GM23338 (cell line): ENCODE measurements around the gene SNORC. TPM values are rescaled to one million over a fixed set of nuclear protein-coding genes. Genes with fewer than 3 reads are reported as not detected.

Source experiments
- ATAC-seq: fragments of 200-7000 bp; cut with Tn5 transposase; 3 replicates; pipeline ENCODE4 v1.9.1; 2020
- DNase-seq: peaks from one replicate; pipeline ENCODE4 v3.0.0-alpha.2; 2015; ENCODE audit warnings: low spot score
- H2AFZ ChIP-seq: fragments of 200-600 bp; sonication (generic); 2 replicates; pipeline ENCODE4 v1.8.0; 2016; ENCODE audit warnings: antibody characterized with exemption, mild to moderate bottlenecking, moderate library complexity
- H3F3A ChIP-seq: fragments of 200-600 bp; sonication (generic); replicated peaks from 2 replicates; pipeline ENCODE4 v1.8.0; 2017; ENCODE audit warnings: antibody characterized with exemption, mixed run types, low read depth
- H3K27ac ChIP-seq: fragments of 200-600 bp; sonication (generic); 2 replicates; pipeline ENCODE4 v1.6.1; 2016; ENCODE audit warnings: low read depth
- H3K27me3 ChIP-seq: fragments of 200-600 bp; sonication (generic); 2 replicates; pipeline ENCODE4 v1.8.0; 2016; ENCODE audit warnings: mild to moderate bottlenecking, mixed run types, moderate library complexity; ENCODE audit not compliant: insufficient read depth
- H3K36me3 ChIP-seq: fragments of 200-600 bp; sonication (generic); 2 replicates; pipeline ENCODE4 v1.8.0; 2016; ENCODE audit warnings: mild to moderate bottlenecking; ENCODE audit not compliant: insufficient read depth
- H3K4me1 ChIP-seq: fragments of 200-600 bp; sonication (generic); 2 replicates; pipeline ENCODE4 v1.8.0; 2016; ENCODE audit warnings: mild to moderate bottlenecking, moderate library complexity; ENCODE audit not compliant: insufficient read depth
- H3K4me2 ChIP-seq: fragments of 200-600 bp; sonication (generic); 2 replicates; pipeline ENCODE4 v1.7.1; 2017; ENCODE audit warnings: mixed run types
- H3K4me3 ChIP-seq: fragments of 200-600 bp; sonication (generic); 2 replicates; pipeline ENCODE4 v1.6.1; 2016; ENCODE audit warnings: mixed run types
- H3K79me2 ChIP-seq: fragments of 200-600 bp; sonication (generic); replicated peaks from 2 replicates; pipeline ENCODE4 v1.8.0; 2017; ENCODE audit warnings: mild to moderate bottlenecking; ENCODE audit not compliant: insufficient read depth
- H3K9me2 ChIP-seq: fragments of 200-600 bp; sonication (generic); 2 replicates; pipeline ENCODE4 v1.8.0; 2017; ENCODE audit not compliant: insufficient read depth
- H4K20me1 ChIP-seq: fragments of 200-600 bp; sonication (generic); replicated peaks from 2 replicates; pipeline ENCODE4 v1.8.0; 2017; ENCODE audit warnings: mild to moderate bottlenecking; ENCODE audit not compliant: insufficient read depth
- H3K27ac Mint-ChIP-seq: 2 replicates; pipeline ENCODE4 v1.8.0; 2020; ENCODE audit warnings: inconsistent platforms, mild to moderate bottlenecking, moderate library complexity, mixed read lengths
- H3K27me3 Mint-ChIP-seq: 3 replicates; pipeline ENCODE4 v1.8.0; 2022; ENCODE audit warnings: low read depth, mild to moderate bottlenecking, moderate library complexity, mixed read lengths, inconsistent platforms; ENCODE audit not compliant: insufficient read depth, poor library complexity
- H3K36me3 Mint-ChIP-seq: 3 replicates; pipeline ENCODE4 v1.8.0; 2021; ENCODE audit warnings: low read depth, mild to moderate bottlenecking, inconsistent platforms, moderate library complexity, mixed read lengths
- H3K4me1 Mint-ChIP-seq: 3 replicates; pipeline ENCODE4 v1.8.0; 2020; ENCODE audit warnings: mild to moderate bottlenecking, inconsistent platforms, mixed read lengths
- H3K4me3 Mint-ChIP-seq: 3 replicates; pipeline ENCODE4 v1.8.0; 2021; ENCODE audit warnings: moderate library complexity, mild to moderate bottlenecking, inconsistent platforms, mixed read lengths
- H3K9me3 Mint-ChIP-seq: 3 replicates; pipeline ENCODE4 v1.8.0; 2020; ENCODE audit warnings: moderate library complexity, mild to moderate bottlenecking, inconsistent platforms, mixed read lengths
- CREB1 ChIP-seq: fragments of 250-450 bp; sonication (Bioruptor Pico); IDR thresholded peaks from 2 replicates; pipeline ENCODE4 v1.5.0; 2020; ENCODE audit warnings: low read depth, mild to moderate bottlenecking, moderate library complexity
- EZH2 ChIP-seq: fragments of 200-600 bp; sonication (generic); IDR thresholded peaks from one replicate; pipeline ENCODE4 v1.8.0; 2017; ENCODE audit warnings: antibody characterized with exemption, mild to moderate bottlenecking, low read depth; ENCODE audit not compliant: unreplicated experiment
- EZH2phosphoT487 ChIP-seq: fragments of 200-600 bp; sonication (generic); IDR thresholded peaks from one replicate; pipeline ENCODE4 v1.8.1; 2018; ENCODE audit warnings: antibody characterized with exemption; ENCODE audit not compliant: unreplicated experiment
- JUNB ChIP-seq: IDR thresholded peaks from one replicate; pipeline ENCODE4 v1.6.1; 2016; ENCODE audit warnings: antibody characterized with exemption; ENCODE audit not compliant: unreplicated experiment
- NANOG ChIP-seq: IDR thresholded peaks from 2 replicates; pipeline ENCODE4 v1.6.1; 2016; ENCODE audit warnings: antibody characterized with exemption, borderline replicate concordance
- POLR2AphosphoS5 ChIP-seq: IDR thresholded peaks from 2 replicates; pipeline ENCODE4 v1.6.1; 2016; ENCODE audit warnings: antibody characterized with exemption, low read depth
- STAT1 ChIP-seq: IDR thresholded peaks from one replicate; pipeline ENCODE4 v1.6.1; 2016; ENCODE audit warnings: antibody characterized with exemption; ENCODE audit not compliant: unreplicated experiment
- ZNF114 ChIP-seq: fragments of 250-450 bp; sonication (Bioruptor Pico); IDR thresholded peaks from 2 replicates; pipeline ENCODE4 v1.5.0; 2020; ENCODE audit warnings: mild to moderate bottlenecking, moderate library complexity
- ZNF331 ChIP-seq: fragments of 250-450 bp; sonication (Bioruptor Pico); IDR thresholded peaks from 2 replicates; pipeline ENCODE4 v1.5.0; 2020; ENCODE audit warnings: low read depth, mild to moderate bottlenecking, moderate library complexity
- polyA plus RNA-seq: library from polyadenylated mRNA; unstranded; fragments of >200 nt; fragmentation: Nextera tagmentation; extraction: Ambion mirVana; gene quantifications from 2 replicates; pipeline ENCODE4 v1.2.1, GENCODE V29; 2016
- total RNA-seq: library from RNA; depleted of rRNA; stranded (reverse); fragments of >200 nt; shearing (Covaris generic); gene quantifications from 2 replicates; pipeline ENCODE4 v1.2.3, GENCODE V29; 2014
- TF ChIP-seq, protein P1 (sequence below): IDR thresholded peaks from one replicate; pipeline ENCODE4 v1.6.1; 2018; ENCODE audit warnings: antibody characterized with exemption; ENCODE audit not compliant: unreplicated experiment
- TF ChIP-seq, protein P2 (sequence below), 2 experiments: fragments of 200-600 bp in 1 of 2; sonication (generic) in 1 of 2; conservative IDR thresholded peaks; 2 replicates each; pipeline versions ENCODE4 v1.5.1 to v1.6.1; 2016 to 2017; ENCODE audit warnings: antibody characterized with exemption in 2 of 2, low read depth in 2 of 2, mild to moderate bottlenecking in 2 of 2, moderate library complexity in 1 of 2
- TF ChIP-seq, protein P3 (sequence below): IDR thresholded peaks from 2 replicates; pipeline ENCODE4 v1.6.1; 2016; ENCODE audit warnings: antibody characterized with exemption
- TF ChIP-seq, protein P4 (sequence below): fragments of 250-450 bp; sonication (Bioruptor Pico); IDR thresholded peaks from 2 replicates; pipeline ENCODE4 v1.5.0; 2020; ENCODE audit warnings: mild to moderate bottlenecking, moderate library complexity

SNORC gene
- total and polyA plus RNA-seq, 2 experiments from 2014 or later = 0.80 to 1.6 TPM

DNA sequence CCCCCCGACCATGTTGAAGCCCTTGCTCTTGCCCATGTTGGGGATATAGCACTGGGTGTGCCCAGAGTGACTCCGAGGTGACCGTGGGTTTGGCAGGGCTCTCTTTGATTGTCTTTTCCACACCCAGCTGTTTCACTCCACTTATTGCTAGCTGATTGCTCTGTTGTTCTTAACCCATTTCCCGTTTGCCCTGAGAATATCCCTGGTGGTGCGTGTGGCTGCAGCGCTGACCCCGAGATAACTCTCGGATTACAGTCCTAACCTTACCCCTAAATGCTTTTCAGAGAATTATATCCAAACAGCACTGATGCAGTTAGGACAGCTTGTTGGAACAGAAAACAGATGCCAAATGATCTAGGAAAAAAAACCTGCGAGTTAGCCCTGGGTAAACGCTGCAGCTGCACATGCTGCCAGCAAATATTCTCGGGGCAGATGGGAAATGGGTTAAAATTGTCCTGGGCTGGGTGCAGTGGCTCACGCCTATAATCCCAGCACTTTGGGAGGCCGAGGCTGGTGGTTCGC is 34.3 kb upstream of the SNORC start:
- no peaks in the 10 kb centered on the region for H3K27me3 Mint-ChIP-seq
- no peaks in the 10 kb centered on the region for H3K9me2 ChIP-seq
- H3K27ac Mint-ChIP-seq = no peak overlapping the region; the same call in 1 of the 2 replicates
- peaks cover 4% of the 10 kb centered on the region; the same call in 1 of the 2 replicates for H3K79me2 ChIP-seq
- H3K9me3 Mint-ChIP-seq = no peaks in the 10 kb centered on the region
- peaks cover 48% of the 10 kb centered on the region for H3K36me3 ChIP-seq
- peaks cover 12% of the 10 kb centered on the region; the same call in 2 of the 3 replicates for H3K4me1 Mint-ChIP-seq
- no peak for TF ChIP-seq CREB1 (CRISPR knock-in tag)
- TF ChIP-seq ZNF331 (CRISPR knock-in tag) = no peak
- TF ChIP-seq, protein P1, sequence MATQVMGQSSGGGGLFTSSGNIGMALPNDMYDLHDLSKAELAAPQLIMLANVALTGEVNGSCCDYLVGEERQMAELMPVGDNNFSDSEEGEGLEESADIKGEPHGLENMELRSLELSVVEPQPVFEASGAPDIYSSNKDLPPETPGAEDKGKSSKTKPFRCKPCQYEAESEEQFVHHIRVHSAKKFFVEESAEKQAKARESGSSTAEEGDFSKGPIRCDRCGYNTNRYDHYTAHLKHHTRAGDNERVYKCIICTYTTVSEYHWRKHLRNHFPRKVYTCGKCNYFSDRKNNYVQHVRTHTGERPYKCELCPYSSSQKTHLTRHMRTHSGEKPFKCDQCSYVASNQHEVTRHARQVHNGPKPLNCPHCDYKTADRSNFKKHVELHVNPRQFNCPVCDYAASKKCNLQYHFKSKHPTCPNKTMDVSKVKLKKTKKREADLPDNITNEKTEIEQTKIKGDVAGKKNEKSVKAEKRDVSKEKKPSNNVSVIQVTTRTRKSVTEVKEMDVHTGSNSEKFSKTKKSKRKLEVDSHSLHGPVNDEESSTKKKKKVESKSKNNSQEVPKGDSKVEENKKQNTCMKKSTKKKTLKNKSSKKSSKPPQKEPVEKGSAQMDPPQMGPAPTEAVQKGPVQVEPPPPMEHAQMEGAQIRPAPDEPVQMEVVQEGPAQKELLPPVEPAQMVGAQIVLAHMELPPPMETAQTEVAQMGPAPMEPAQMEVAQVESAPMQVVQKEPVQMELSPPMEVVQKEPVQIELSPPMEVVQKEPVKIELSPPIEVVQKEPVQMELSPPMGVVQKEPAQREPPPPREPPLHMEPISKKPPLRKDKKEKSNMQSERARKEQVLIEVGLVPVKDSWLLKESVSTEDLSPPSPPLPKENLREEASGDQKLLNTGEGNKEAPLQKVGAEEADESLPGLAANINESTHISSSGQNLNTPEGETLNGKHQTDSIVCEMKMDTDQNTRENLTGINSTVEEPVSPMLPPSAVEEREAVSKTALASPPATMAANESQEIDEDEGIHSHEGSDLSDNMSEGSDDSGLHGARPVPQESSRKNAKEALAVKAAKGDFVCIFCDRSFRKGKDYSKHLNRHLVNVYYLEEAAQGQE = no peak
- TF ChIP-seq EZH2phosphoT487 = no peak
- TF ChIP-seq, protein P2, sequence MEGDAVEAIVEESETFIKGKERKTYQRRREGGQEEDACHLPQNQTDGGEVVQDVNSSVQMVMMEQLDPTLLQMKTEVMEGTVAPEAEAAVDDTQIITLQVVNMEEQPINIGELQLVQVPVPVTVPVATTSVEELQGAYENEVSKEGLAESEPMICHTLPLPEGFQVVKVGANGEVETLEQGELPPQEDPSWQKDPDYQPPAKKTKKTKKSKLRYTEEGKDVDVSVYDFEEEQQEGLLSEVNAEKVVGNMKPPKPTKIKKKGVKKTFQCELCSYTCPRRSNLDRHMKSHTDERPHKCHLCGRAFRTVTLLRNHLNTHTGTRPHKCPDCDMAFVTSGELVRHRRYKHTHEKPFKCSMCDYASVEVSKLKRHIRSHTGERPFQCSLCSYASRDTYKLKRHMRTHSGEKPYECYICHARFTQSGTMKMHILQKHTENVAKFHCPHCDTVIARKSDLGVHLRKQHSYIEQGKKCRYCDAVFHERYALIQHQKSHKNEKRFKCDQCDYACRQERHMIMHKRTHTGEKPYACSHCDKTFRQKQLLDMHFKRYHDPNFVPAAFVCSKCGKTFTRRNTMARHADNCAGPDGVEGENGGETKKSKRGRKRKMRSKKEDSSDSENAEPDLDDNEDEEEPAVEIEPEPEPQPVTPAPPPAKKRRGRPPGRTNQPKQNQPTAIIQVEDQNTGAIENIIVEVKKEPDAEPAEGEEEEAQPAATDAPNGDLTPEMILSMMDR (conservative IDR thresholded peaks at IDR 0.05; ENCODE audit: low read depth in 2 of 2) = no peak
- TF ChIP-seq, protein P3, sequence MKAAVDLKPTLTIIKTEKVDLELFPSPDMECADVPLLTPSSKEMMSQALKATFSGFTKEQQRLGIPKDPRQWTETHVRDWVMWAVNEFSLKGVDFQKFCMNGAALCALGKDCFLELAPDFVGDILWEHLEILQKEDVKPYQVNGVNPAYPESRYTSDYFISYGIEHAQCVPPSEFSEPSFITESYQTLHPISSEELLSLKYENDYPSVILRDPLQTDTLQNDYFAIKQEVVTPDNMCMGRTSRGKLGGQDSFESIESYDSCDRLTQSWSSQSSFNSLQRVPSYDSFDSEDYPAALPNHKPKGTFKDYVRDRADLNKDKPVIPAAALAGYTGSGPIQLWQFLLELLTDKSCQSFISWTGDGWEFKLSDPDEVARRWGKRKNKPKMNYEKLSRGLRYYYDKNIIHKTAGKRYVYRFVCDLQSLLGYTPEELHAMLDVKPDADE = no peak
- no peak for TF ChIP-seq EZH2
- TF ChIP-seq STAT1 = no peak
- no peak for TF ChIP-seq NANOG
- TF ChIP-seq ZNF114 (CRISPR knock-in tag) = no peak
- TF ChIP-seq, protein P4, sequence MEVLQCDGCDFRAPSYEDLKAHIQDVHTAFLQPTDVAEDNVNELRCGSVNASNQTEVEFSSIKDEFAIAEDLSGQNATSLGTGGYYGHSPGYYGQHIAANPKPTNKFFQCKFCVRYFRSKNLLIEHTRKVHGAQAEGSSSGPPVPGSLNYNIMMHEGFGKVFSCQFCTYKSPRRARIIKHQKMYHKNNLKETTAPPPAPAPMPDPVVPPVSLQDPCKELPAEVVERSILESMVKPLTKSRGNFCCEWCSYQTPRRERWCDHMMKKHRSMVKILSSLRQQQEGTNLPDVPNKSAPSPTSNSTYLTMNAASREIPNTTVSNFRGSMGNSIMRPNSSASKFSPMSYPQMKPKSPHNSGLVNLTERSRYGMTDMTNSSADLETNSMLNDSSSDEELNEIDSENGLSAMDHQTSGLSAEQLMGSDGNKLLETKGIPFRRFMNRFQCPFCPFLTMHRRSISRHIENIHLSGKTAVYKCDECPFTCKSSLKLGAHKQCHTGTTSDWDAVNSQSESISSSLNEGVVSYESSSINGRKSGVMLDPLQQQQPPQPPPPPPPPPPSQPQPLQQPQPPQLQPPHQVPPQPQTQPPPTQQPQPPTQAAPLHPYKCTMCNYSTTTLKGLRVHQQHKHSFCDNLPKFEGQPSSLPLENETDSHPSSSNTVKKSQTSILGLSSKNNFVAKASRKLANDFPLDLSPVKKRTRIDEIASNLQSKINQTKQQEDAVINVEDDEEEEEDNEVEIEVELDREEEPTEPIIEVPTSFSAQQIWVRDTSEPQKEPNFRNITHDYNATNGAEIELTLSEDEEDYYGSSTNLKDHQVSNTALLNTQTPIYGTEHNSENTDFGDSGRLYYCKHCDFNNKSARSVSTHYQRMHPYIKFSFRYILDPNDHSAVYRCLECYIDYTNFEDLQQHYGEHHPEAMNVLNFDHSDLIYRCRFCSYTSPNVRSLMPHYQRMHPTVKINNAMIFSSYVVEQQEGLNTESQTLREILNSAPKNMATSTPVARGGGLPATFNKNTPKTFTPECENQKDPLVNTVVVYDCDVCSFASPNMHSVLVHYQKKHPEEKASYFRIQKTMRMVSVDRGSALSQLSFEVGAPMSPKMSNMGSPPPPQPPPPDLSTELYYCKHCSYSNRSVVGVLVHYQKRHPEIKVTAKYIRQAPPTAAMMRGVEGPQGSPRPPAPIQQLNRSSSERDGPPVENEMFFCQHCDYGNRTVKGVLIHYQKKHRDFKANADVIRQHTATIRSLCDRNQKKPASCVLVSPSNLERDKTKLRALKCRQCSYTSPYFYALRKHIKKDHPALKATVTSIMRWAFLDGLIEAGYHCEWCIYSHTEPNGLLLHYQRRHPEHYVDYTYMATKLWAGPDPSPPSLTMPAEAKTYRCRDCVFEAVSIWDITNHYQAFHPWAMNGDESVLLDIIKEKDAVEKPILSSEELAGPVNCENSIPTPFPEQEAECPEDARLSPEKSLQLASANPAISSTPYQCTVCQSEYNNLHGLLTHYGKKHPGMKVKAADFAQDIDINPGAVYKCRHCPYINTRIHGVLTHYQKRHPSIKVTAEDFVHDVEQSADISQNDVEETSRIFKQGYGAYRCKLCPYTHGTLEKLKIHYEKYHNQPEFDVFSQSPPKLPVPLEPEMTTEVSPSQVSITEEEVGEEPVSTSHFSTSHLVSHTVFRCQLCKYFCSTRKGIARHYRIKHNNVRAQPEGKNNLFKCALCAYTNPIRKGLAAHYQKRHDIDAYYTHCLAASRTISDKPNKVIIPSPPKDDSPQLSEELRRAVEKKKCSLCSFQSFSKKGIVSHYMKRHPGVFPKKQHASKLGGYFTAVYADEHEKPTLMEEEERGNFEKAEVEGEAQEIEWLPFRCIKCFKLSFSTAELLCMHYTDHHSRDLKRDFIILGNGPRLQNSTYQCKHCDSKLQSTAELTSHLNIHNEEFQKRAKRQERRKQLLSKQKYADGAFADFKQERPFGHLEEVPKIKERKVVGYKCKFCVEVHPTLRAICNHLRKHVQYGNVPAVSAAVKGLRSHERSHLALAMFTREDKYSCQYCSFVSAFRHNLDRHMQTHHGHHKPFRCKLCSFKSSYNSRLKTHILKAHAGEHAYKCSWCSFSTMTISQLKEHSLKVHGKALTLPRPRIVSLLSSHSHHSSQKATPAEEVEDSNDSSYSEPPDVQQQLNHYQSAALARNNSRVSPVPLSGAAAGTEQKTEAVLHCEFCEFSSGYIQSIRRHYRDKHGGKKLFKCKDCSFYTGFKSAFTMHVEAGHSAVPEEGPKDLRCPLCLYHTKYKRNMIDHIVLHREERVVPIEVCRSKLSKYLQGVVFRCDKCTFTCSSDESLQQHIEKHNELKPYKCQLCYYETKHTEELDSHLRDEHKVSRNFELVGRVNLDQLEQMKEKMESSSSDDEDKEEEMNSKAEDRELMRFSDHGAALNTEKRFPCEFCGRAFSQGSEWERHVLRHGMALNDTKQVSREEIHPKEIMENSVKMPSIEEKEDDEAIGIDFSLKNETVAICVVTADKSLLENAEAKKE (CRISPR knock-in tag) = no peak
- no peak for TF ChIP-seq JUNB
- no peak for TF ChIP-seq POLR2AphosphoS5
- no peak overlapping the region for H3K4me3 ChIP-seq
- peaks cover 17% of the 10 kb centered on the region for H4K20me1 ChIP-seq
- DNase-seq (no peak), ATAC-seq (no peak)
- H3F3A ChIP-seq = no peaks in the 10 kb centered on the region
- H3K4me2 ChIP-seq = no peak overlapping the region
- H3K4me3 Mint-ChIP-seq = no peak overlapping the region
- H2AFZ ChIP-seq = no peak overlapping the region
- H3K36me3 Mint-ChIP-seq = peaks cover 36% of the 10 kb centered on the region
- 0 out of 2 replicates have a peak, but pooled peaks cover 3% of the 10 kb centered on the region for H3K4me1 ChIP-seq
- no peaks in the 10 kb centered on the region for H3K27me3 ChIP-seq
- no peak overlapping the region for H3K27ac ChIP-seq
